GM12873 (cell line): ENCODE measurements around the gene SEPTIN8.

Experiments
- CTCF ChIP-seq: IDR thresholded peaks from 2 replicates; pipeline ENCODE4 v1.5.1; 2012; ENCODE audit warnings: low read depth, mild to moderate bottlenecking, moderate library complexity, low read length, control low read depth; ENCODE audit not compliant: insufficient read depth; ENCODE audit errors: missing control alignments

The SEPTIN8 gene

DNA sequence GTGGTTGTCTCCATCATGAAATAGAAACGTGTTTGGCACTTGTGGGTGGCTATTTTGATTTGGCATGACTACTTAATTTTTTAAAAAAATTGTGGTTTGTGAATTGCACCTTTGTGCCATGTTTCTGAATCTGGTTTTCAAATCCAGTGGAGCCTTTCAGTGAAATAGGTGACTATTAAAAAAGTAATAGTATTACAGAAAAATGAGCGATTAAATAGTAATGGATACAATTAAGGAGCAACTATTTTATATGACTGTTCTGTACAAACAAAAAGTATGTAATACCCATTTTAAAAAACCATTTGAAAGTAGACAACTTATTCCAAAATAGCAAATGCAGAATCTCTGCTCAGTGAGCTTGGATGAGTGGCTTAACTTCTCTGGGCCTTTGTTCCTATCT is 39.0 kb upstream of the SEPTIN8 start:
- no peak for TF ChIP-seq CTCF

- no peak for TF ChIP-seq CTCF
Observed at GRCh38 chr5:132815454-132815853, 38.4 kb upstream of the SEPTIN8 start.

- TF ChIP-seq CTCF = no peak
Observed at GRCh38 chr5:132814503-132815294, 37.7 kb upstream of the SEPTIN8 start.

GRCh38 chr5:132813599-132814502 is 36.8 kb upstream of the SEPTIN8 start:
- no peak for TF ChIP-seq CTCF

GRCh38 chr5:132812781-132813598 is 36.0 kb upstream of the SEPTIN8 start, which contains the start of gene SOWAHA:
Gene SOWAHA, plus strand, starts transcription at chr5:132813302. Its CDS starts 320 bp downstream, at chr5:132813622.
- no peak for TF ChIP-seq CTCF

DNA sequence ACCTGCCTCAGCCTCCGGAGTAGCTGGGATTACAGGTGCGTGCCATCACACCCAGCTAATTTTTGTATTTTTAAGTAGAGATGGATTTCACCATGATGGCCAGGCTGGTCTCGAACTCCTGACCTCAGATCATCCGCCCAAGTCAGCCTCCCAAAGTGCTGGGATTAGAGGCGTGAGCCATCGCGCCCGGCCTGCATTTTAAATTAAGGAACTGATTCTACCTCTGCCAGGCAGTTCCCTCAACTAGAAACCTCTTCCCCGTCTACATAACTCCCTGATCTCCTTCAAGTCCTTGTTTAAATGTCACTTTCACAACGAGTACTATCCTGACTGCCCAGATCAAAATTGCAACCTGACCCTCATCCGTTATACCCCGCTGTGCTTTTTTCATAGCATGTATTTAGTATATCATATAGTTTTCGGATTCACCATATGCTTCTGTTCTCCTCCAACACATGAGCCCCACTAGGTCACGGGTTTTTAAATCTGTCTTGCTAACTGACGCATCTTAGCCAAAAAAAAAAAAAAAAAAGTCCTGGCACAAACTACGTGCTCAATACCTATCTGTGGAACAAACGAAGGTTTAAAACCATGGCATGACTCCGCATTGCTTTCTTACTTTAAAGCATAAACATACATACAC is 35.2 kb upstream of the SEPTIN8 start:
- TF ChIP-seq CTCF = no peak
